GM08714 (cell line): ENCODE measurements around the gene SPATA9.
"Not testable (repeated sequence)": the region's sequence is repeated elsewhere in the genome, so short reads cannot be mapped to it uniquely, and the experiment has no call there.

Experiments used
- H3K4me3 ChIP-seq: fragments of 200-500 bp; sonication (Bioruptor generic); 2 replicates; pipeline ENCODE4 v1.5.1; 2014; ENCODE audit warnings: mild to moderate bottlenecking, low read length, inconsistent platforms
- ZNF274 ChIP-seq: IDR thresholded peaks from 2 replicates; pipeline ENCODE4 v1.6.1; 2012; ENCODE audit warnings: mild to moderate bottlenecking, low read depth, low read length

SPATA9 gene

GRCh38 chr5:95709967-95710650, 27.3 kb upstream of the SPATA9 start:
- no peak overlapping the region for H3K4me3 ChIP-seq
- TF ChIP-seq ZNF274: no peak

GRCh38 chr5:95708876-95709275, 26.1 kb upstream of the SPATA9 start:
- no peak overlapping the region for H3K4me3 ChIP-seq
- no peak for TF ChIP-seq ZNF274

- H3K4me3 ChIP-seq: not testable (repeated sequence)
Measured at GRCh38 chr5:95707534-95708188, 24.9 kb upstream of the SPATA9 start.

- no peak for TF ChIP-seq ZNF274
- no peak overlapping the region for H3K4me3 ChIP-seq
Measured at GRCh38 chr5:95707055-95707454, 24.3 kb upstream of the SPATA9 start.

GRCh38 chr5:95706196-95706595, 23.4 kb upstream of the SPATA9 start:
- not testable (repeated sequence) for H3K4me3 ChIP-seq

GRCh38 chr5:95704150-95704549, 21.4 kb upstream of the SPATA9 start:
- no peak overlapping the region for H3K4me3 ChIP-seq
- no peak for TF ChIP-seq ZNF274

GRCh38 chr5:95701074-95701473, 18.3 kb upstream of the SPATA9 start:
- TF ChIP-seq ZNF274: no peak
- H3K4me3 ChIP-seq: no peak overlapping the region

- TF ChIP-seq ZNF274: no peak
- H3K4me3 ChIP-seq: no peak overlapping the region
Measured at GRCh38 chr5:95699337-95699736, 16.5 kb upstream of the SPATA9 start.

GRCh38 chr5:95697781-95698681, 15.2 kb upstream of the SPATA9 start:
- TF ChIP-seq ZNF274: no peak
- no peak overlapping the region for H3K4me3 ChIP-seq

GRCh38 chr5:95690333-95690732, 7.5 kb upstream of the SPATA9 start:
- no peak overlapping the region for H3K4me3 ChIP-seq
- TF ChIP-seq ZNF274: no peak

- no peak overlapping the region for H3K4me3 ChIP-seq
- no peak for TF ChIP-seq ZNF274
Measured at GRCh38 chr5:95689680-95690079, 6.9 kb upstream of the SPATA9 start.

- H3K4me3 ChIP-seq: no peak overlapping the region
- TF ChIP-seq ZNF274: no peak
Measured at GRCh38 chr5:95686651-95687050, 3.9 kb upstream of the SPATA9 start.

- no peak overlapping the region for H3K4me3 ChIP-seq
- TF ChIP-seq ZNF274: no peak
Measured at GRCh38 chr5:95684361-95684760, 1.6 kb upstream of the SPATA9 start.

GRCh38 chr5:95673081-95673480, 9.7 kb downstream of the SPATA9 start:
- no peak for TF ChIP-seq ZNF274
- no peak overlapping the region for H3K4me3 ChIP-seq

- no peak overlapping the region for H3K4me3 ChIP-seq
- no peak for TF ChIP-seq ZNF274
Measured at GRCh38 chr5:95672641-95673040, 10.2 kb downstream of the SPATA9 start.
